ENCODE measurements around the gene HSD17B11.
"Not testable (repeated sequence)": the region's sequence is repeated elsewhere in the genome, so short reads cannot be mapped to it uniquely, and the experiment has no call there.

Gene HSD17B11

DNA sequence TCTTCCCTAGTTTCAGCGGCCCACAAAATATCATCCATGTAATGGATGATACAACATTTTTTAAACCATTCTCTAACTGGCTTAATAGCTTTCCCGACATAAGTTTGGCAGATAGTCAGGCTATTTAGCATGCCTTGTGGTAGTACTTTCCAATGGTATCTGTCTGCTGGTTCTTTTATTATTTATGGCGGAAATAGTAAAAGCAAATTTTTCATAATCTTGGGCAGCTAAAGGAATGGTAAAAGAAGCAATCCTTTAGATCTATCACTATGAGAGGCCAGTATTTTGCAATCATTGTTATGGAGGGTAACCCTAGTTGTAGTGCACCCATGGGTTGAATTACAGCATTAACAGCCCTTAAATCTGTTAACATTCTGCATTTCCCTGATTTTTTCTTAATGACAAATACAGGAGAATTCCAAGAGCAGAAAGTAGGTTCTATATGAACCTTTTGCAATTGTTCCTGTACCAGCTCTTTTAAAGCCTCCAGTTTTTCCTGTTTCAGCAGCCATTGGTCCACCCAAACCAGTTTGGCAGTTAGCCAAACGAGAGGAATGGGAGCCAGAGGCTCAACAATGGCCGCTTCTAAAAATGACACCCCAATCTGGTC lies 14.3 kb upstream of the HSD17B11 start:
- TF ChIP-seq CTCF (conservative IDR thresholded peaks at IDR 0.05; ENCODE audit: low read depth, low read length) = no peak
- H3K4me3 ChIP-seq (ENCODE audit: low read length) = no peak overlapping the region
- no peak for DNase-seq (ENCODE audit: low read depth)

GRCh38 chr4:87403732-87404131 lies 12.7 kb upstream of the HSD17B11 start:
- DNase-seq (ENCODE audit: low read depth); H3K4me3 ChIP-seq (ENCODE audit: low read length): not testable (repeated sequence)

DNA sequence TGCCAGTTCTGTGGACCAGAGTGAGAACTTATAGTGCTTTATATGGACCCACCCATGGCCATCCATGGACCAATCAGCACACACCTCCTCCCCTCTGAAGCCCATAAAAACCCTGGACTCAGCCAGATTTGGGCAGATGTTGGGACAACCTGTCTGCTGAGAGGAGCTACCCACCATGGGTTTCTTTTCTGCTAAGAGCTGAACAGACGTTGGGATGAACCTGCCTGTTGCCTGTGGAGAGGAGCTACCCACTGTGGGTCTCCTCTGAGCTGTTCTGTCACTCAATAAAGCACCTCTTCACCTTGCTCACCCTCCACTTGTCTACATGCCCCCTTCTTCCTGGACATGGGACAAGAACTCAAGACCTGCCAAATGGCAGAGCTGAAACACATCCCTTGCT lies 9.0 kb upstream of the HSD17B11 start:
- H3K4me3 ChIP-seq (ENCODE audit: low read length) = no peak overlapping the region
- DNase-seq (ENCODE audit: low read depth) = no peak
- TF ChIP-seq CTCF (conservative IDR thresholded peaks at IDR 0.05; ENCODE audit: low read depth, low read length) = no peak

DNA sequence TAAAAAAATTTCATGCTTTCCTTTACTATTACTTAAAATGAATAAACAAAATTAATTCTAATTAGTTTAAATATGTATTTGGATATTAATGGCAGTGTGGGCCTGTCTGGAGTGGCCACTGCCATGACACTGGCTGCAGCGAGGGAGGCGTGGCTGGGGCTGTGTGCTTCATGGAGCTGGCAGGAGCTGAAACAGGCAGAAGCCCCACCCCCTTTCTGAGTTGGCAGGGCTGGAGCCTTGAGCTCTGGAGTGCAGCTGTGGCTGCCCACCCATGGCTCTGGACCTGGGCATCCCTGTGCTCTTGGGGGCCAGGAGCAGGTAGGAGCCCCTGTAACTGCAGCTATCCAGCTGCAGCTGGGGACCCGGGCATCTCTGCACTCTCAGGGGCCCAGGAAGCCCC lies 8.2 kb upstream of the HSD17B11 start:
- no peak for DNase-seq (ENCODE audit: low read depth)
- no peak for TF ChIP-seq CTCF (conservative IDR thresholded peaks at IDR 0.05; ENCODE audit: low read depth, low read length)
- H3K4me3 ChIP-seq (ENCODE audit: low read length) = no peak overlapping the region

DNA sequence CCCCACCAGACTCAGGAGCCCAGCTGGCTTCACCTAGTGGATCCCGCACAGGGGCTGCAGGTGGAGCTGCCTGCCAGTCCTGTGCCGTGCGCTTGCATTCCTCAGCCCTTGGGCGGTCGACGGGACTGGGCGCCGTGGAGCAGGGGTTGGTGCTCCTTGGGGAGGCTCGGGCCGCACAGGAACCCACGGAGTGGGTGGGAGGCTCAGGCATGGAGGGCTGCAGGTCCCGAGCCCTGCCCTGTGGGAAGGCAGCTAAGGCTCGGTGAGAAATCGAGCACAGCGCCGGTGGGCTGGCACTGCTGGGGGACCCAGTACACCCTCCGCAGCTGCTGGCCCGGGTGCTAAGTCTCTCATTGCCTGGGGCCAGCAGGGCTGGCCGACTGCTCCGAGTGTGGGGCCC lies 4.9 kb upstream of the HSD17B11 start:
- not testable (repeated sequence) for H3K4me3 ChIP-seq (ENCODE audit: low read length); DNase-seq (ENCODE audit: low read depth)

DNA sequence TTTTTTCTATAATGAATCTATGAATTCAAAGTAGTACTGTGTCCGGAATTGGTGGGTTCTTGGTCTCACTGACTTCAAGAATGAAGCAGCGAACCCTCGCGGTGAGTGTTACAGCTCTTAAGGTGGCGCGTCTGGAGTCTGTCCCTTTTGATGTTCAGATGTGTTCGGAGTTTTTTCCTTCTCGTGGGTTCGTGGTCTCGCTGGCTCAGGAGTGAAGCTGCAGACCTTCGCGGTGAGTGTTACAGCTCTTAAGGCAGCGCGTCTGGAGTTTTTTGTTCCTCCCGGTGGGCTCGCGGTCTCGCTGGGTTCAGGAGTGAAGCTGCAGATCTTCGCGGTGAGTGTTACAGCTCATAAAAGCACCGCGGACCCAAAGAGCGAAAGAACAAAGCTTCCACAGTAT lies 4.1 kb upstream of the HSD17B11 start:
- DNase-seq (ENCODE audit: low read depth); H3K4me3 ChIP-seq (ENCODE audit: low read length): not testable (repeated sequence)

GRCh38 chr4:87392183-87392582 lies 1.2 kb upstream of the HSD17B11 start:
- no peak for DNase-seq (ENCODE audit: low read depth)
- no peak for TF ChIP-seq CTCF (conservative IDR thresholded peaks at IDR 0.05; ENCODE audit: low read depth, low read length)
- no peak overlapping the region for H3K4me3 ChIP-seq (ENCODE audit: low read length)

DNA sequence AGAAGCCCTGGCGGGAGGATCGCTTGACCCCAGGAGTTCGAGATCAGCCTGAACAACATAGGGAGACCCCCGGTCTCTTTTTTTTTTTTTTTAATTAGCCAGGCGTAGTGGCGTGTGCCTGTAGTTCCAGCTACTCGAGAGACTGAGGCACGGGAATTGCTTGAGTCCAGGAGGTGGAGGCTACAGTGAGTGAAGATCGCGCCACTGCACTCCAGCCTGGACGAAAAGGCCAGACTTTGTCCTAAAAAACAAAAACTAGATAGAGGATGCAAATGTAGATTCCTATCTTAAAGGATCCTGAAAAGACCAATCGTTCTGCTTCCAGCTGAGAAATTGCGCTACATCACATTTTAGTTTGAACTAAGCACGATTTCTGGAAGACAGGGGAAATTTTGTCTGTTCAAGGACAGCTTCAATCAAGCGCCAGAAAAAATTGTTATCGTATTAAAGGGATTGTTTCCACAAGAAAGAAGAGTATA lies 627 bp upstream of the HSD17B11 start:
- no peak for DNase-seq (ENCODE audit: low read depth)
- peak overlapping the region; percentile 74 for H3K4me3 ChIP-seq (ENCODE audit: low read length)
- TF ChIP-seq CTCF (conservative IDR thresholded peaks at IDR 0.05; ENCODE audit: low read depth, low read length) = no peak

GRCh38 chr4:87390551-87390890 lies 467 bp downstream of the HSD17B11 start:
- DNase-seq (ENCODE audit: low read depth) = no peak
- H3K4me3 ChIP-seq (ENCODE audit: low read length) = peak overlapping the region; percentile 74
- no peak for TF ChIP-seq CTCF (conservative IDR thresholded peaks at IDR 0.05; ENCODE audit: low read depth, low read length)

DNA sequence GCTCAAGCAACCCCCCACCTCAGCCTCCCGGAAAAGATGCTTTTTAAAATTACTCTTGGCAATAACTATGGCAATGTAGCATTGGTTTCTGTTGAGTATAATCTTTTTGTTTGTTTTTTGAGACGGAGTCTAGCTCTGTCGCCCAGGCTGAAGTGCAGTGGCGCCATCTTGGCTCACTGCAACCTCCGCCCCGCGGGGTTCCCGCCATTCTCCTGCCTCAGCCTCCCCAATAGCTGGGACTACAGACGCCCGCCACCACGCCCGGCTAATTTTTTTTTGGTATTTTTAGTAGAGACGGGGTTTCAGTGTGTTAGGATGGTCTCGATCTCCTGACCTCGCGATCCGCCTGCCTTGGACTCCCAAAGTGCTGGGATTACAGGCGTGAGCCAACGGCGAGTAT lies 933 bp downstream of the HSD17B11 start:
- not testable (repeated sequence) for DNase-seq (ENCODE audit: low read depth)
- H3K4me3 ChIP-seq (ENCODE audit: low read length) = peak overlapping the region; percentile 74
